ENCODE results near the gene SLC17A1.
A peak's percentile ranks its signal among the peaks of the same experiment; 100 is the strongest.

SLC17A1 gene

DNA sequence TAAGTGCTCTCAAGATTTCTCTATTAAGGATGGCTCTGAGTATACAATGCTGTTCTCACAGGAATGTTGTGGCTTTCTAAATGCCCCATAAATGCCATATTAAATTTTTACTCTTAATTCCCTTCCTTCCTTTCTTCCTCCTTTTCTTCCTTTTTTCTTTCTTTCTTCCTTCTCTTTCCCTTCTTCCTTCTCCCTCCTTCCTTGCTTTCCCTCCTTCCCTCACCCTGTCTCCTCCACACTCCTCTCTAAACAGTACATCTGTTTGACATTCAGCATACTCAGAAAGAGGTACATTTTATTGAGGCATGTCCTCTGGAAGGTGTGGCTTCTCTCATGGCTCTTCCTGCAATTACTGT is 433 bp upstream of the SLC17A1 start:
- no peak for DNase-seq

DNA sequence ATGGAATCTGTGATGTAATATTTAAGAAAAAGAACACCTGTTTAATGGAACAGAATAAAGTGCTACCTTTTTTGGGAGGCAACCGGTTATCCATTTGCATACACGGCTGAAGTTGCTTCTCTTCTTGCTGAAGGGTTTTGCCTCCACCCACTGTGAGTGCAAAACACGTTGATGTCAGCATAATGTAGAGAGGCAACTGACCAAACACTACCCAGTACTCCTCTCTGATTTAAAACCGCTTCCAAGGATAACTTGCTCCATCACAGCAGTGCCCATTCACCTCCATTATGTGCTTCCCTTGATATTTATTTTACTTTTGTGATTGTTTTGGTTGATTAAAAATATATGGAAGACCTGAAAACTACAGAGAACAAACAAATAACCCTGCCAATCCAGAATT is 1.4 kb downstream of the SLC17A1 start:
- DNase-seq = no peak

DNA sequence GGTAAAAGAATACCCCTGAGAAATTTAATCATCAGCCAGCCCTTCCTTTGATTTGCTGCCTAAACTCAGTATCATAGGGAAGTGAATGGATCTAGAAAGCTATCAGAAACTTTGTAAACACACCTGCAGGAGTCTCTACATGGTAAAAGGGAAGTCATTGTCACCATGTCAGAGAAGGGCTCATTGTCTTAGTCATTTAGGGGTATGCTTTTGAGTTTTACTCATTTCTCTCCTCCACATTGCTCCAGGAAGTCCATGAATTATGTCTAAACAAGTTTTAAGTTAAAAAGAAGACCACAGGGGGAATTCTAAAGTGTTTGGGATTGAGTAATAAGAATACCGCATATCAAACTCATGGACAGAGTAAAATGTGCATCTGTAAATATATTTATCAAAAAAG is 2.5 kb downstream of the SLC17A1 start:
- no peak for DNase-seq

DNA sequence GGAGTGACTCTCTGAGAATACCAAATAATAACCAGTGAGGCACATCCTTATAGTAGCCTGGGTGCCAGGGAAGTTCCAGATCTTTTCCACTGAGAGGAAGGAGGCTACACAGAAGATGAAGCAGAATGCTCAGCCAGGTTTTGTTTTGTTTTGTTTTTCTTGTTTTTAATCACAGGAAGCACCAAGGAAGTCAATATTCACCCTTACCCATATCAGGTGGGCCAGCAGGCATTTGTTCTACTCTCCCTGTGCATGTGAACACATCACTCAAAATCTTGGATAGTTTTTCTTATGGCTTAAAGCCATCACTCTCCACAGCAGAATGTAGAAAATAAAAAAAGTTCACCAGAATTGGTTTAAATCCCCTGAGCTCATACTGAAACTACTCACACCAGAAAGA is 10.5 kb downstream of the SLC17A1 start:
- no peak for DNase-seq

DNA sequence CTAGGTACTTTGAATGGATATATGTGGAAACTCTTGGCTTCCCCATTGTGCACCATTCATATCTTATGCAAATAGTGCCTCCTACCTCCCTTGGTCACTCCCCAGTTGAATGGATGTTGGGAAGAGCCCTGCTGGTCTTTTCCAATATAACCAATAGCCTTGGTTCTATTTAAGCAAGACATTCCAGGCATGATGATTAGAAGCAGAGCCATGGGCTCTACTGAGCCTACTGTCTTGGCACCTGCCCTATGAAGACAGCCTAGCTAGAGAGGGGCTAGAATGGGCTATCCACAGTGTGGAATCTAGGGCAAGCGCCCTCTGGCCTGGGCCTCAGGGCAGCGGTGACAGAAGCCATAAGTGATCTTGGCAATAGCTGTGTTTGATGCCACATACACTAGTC is 15.6 kb downstream of the SLC17A1 start:
- no peak for DNase-seq

DNA sequence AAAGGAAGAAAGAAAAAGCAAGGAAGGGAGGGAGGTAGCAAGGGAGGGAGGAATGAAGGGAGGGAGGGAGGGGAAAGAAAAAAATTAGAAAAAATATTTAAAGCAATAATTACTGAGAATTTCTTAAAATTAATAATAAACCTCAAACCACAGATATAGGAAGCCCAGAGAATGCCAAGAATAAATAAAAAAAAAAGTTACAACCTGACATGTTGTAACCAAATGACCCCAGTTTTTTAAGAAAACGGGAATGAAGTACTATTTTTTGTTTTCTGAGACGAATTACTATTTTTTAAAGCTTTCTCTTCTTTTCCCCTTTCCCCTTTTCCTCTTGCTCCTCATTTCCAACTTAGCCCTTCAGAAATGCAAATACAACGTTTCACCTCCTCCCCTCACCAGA is 16.7 kb downstream of the SLC17A1 start:
- DNase-seq = no peak

DNA sequence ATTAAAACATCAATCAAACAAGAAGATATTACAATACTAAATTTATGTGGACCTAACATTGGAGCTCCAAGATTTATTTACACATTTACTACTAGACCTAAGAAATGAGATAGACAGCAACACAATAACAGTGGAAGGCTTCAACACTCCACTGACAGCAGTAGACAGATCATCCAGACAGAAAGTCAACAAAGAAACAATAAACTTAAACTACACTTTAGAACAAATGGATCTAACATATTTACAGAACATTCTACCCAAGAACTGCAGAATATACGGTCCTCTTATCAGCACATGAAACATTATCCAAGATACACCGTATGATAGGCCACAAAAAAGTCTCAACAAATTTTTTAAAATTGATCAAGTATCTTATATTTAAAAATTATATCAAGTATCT is 27.0 kb downstream of the SLC17A1 start:
- no peak for DNase-seq

DNA sequence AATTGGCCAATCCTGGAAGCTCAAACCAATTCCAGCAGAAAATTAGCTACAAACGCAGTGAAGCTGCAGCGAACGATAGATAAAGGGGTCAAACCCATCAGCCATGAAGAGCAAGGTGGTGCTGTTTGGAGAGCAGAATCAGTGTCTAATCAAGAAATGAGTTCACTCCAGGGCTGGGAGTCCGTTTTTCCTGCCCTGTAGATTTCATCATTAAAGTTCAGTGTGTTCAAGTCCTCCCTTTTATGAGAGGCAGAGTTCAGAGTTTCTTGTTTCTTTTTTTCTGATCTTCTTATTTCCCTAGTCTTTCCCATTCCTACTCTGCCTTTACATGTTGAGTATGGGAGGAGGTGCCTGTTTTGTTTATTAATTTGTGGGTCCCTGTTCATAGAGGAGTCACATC is 30.4 kb downstream of the SLC17A1 start:
- no peak for DNase-seq

DNA sequence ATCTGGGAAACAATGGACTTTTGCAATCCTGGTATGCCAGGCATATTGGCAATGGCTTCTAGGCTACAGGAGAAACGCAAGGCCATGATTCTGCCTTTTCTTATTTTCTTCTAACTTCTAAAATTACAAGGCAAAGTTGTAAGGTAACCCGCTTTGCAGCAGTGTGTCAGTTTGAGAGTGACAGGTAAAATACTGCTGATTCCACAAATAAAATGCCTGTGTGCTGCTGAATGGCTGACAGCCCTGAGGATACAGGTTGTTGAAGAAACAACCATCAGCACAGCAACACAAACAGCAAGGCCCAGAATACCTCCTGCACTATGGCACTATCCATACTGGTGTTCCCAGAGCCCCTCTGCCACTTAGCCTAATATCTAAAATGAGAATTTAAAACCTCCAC is 37.1 kb downstream of the SLC17A1 start:
- no peak for DNase-seq

DNA sequence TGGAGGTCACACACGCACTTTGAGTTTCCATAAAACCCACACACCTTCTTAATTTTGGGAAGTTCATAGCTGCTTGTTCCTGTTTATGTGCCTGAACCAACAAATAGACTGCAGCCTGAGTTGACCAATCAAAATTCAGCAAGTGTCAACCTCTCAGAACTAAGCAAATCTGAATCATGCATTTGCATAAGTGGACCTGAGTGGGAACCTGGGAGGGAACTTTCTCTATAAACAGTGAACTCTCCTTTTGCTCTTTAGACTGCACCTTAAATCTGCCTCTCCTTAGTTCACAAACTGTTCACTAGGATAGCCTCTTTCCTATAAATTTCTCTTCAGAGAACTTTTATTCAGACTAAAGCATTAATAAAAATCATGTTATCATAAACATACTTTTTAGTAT is 37.9 kb downstream of the SLC17A1 start:
- no peak for DNase-seq

DNA sequence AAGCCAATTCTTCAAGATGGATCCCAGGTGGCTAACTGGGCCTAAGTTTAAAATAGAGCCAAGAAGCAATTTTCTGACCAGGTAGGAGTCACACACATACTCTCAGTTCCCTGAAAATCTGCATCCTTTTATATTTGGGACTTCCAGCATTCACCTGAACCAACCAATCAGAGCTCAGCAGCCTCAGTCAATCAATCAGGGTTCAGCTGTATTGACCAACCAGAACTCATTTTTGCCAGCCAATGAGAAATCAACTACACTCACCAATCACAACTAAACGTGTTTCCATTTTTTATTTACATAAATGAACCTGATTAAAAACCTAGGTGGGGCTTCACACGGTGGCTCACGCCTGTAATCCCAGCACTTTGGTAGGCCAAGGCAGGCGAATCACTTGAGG is 39.8 kb downstream of the SLC17A1 start:
- DNase-seq = no peak

DNA sequence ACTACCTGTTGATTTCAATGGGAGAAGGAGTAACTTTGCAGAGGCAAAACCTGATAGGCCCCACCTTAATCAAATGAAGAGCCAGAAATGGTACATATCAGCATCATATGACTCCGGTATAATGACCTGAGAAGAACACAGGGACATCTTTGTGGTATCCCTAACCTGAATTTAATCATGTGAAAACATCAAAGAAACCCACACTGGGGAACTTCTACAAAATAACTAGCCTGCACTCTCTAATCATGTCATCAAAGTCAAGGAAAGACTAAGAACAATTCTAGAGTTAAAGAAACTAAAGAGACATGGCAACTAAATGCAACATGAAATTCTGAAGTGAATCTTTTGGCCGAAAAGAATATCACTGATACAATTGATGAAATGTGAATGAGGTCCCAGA is 42.4 kb downstream of the SLC17A1 start:
- no peak for DNase-seq

DNA sequence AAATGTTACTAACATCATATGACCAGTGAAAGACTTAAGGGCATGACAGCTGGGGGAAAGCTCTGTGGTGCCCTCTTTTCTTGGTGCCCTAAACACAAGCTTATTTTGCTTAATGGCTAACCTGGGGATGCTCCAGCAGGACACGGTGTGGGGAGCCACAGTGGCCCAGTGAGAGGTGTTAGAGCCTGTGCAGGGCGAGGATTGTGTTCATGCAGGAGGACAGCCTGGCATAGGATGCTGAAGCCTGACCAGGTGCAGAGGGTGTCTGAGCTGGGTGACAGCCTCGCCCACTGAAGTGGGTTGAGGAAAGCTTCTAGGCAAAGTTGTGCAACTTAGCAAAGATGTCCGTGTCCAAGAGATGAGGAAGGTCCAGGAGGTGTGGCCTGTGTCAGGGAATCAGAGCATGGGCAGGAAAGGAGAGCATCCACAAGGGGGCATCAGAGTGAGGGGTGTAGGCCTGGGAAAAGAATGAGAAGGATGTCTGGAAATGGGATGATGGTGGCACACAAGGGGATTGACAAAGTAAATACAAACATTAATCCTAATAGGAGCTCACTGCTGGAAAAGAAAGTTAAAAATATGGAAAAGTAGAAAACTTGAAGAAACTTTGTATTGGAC is 43.4 kb downstream of the SLC17A1 start:
- peak; percentile 6 for DNase-seq

DNA sequence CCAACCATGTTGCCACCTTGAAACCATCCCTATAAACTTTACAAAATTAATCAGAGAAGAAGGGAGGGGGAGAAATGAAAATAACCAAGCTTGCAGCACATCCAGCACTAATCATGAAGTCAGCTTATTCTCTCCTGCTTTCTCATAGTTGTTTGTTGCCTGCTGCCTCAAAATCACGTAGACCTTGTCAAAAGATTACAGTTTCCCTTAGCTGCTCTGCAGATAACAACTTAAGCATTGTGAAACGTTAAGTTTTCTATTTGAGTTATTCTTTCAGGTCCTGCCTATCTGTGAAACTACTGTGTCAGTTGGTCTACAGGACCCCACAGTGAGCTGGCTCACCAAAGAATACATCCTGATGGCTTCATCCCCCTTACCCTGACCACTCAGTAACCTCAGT is 44.4 kb downstream of the SLC17A1 start:
- no peak for DNase-seq

DNA sequence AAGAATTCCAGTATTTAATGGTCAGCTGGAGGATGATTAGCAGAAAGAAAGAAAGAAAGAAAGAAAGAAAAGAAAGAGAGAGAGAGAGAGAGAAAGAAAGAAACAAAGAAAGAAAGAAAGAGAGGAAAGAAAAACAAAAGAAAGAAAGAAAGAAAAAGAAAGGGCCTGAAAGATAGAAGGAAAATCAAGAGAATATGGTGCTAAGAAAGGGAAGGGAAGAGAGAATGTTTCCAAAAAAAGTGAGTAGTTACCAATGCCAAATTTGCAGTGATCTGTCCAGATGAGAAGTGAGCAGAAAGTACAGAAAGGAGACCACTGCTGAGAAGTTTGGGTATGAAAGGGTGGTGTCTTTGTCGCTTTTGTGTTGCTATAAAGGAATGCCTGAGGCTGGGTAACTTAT is 50.7 kb downstream of the SLC17A1 start:
- DNase-seq = no peak

DNA sequence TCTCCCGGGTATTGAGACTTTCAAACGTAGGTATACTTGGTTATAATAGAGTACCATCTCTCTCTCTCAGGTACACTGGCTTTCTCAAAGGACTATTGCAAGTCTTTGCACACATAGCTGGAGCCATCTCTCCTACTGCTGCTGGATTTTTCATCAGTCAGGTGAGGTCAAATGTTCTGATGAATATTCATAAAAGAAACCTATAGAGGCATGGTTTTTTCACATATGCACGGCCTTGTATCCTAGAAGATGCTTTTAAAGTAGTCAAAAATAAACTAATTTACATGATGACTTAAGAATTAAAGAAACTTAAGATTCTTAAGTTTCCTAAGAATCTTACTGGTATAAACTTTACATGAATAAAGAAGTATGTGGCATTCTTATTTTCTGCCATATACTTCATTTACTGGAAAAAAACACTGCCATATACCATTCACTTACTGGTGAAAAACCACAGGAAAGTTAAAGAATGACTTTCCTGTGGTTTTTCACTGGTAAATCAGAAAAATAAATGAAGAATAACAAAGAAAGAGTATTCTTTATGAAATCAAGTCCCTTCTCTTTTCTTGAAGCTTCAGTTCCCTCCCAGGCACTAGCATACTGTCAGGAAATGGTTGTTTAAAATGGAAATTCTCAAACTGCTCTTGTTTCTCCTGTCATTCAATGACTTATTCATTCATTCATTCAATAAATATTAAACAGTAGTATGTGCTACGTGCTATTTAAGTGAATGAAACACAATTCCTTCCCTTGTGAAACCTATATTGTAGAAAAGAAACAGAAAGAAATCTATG is 53.8 kb downstream of the SLC17A1 start:
- no peak for DNase-seq

DNA sequence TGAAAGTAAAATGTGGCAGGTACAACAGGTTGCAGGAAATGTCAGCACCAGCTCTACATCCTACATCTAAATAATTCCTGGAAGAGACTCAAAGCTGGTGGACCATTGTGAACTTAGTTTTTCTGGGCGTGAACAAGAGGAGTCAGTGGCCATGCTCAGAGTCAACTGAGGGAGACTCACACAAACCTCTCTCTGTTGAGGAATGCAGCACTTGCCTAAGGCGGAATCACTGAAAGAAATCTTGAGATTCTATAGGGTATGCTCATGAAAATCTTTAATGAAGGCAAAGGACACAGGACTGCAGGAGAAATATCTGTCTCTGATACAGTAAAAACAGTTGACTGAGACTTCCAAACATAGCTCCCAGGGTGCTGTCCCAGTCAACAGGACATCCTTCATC is 54.8 kb downstream of the SLC17A1 start:
- no peak for DNase-seq

DNA sequence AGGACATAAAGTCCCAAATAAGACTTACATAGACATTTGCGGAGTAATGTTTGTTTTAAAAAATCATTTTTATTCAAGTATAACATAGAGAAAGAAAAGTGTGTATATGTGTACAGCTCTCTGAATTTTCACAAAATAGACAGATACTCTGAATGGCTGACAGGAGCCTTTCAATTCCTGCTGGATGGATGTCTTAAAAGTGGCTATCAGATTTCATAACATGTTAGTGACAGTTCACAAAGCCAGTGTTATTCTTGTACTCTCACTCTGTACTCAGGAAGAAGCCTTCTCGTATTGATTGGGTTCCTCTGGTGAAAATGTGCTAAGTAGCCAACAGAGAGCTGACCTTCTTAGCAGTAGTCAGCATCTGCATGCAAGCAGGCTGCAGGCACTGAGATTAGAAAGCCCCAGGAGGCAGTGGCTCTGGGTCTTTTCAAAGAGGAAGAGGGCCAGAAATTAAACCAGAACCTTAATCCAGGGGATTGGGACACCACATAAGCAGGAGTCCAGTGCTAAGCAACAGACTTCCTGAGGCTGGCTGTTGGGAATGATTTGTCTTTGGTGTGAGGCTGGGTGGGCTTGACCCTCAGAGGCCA is 57.6 kb downstream of the SLC17A1 start:
- no peak for DNase-seq

DNA sequence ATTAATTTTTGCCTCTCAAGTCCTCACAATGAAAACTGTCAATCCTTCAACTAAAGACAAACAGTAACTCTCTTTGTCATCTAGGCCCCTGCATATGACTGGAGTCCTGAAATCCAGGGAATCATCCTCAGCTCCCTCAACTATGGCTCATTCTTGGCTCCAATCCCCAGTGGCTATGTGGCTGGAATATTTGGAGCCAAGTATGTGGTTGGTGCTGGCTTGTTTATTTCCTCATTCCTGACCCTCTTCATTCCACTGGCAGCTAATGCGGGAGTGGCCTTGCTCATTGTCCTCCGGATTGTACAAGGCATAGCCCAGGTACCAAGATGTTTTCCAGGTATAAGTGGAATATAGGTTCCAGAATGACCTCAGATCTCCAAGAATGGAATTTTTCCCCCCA is 61.9 kb downstream of the SLC17A1 start:
- no peak for DNase-seq

DNA sequence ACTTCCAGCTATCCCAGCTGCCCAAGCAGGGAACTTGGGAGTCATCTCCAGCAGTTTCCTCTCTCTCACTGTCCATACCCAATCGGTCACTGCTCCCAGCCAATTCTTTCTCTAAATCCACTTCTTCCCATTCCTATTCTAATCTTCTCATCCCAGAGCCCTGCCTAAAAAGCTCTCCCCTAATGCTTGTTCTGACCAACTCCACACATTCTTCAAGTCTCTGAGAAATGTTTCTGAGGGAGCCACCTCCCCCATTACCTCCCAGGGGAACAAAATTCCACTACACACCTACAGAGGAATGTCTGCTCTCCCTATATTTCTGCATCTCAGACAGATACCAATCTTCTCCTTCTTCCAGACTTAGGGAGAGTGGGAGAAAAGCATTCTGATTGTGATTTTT is 63.3 kb downstream of the SLC17A1 start:
- DNase-seq = no peak

DNA sequence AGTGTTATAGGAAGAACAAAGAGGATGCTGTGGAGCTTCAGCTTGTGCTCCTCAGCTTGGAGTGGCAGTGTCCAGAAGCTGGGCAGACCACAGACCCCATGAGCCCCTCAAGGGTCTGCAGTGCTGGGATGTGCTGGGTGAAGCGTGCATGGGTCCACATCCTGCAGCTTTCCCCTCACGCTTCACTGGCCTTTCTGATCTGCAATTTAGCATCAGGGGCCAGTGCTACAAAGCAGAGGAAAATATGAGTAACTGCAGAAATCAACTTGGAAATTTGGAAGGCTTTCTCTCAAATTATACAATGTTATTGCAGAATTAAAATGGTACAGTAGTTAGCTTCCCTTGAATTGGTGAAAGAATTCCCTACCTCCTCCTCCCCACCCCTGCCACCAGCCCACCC is 67.2 kb downstream of the SLC17A1 start:
- DNase-seq = no peak

DNA sequence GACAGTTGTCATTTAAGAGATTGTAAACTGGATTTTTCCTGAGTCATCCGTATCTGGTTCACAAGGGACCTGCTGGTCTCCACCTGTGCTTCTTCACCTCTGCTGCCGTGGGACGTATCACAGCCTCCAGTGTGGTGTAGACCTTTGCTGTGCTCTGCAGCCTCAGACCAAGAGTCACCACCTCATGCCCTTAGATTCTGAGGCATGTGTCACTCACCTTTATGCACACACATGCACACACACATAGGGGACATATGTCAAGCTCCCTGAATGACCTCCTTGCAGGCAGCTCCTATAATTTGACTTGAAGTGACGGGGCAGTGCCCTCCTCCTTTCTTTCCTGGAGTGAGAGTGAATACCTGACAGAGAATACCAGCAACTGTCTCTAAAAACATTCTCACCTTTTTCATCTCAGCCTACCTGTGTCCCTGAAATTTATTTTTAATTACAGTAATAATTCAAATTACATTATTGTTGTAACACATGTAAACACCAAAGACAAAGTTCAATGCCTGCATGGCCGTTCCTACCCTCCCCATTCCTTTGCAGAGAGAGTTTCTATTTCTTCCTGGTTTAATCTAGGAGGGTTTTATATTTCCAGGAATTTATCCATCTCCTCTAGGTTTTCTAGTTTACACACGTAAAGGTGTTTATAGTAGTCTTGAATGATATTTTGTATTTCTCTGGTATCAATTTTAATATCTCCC is 73.8 kb downstream of the SLC17A1 start:
- no peak for DNase-seq

DNA sequence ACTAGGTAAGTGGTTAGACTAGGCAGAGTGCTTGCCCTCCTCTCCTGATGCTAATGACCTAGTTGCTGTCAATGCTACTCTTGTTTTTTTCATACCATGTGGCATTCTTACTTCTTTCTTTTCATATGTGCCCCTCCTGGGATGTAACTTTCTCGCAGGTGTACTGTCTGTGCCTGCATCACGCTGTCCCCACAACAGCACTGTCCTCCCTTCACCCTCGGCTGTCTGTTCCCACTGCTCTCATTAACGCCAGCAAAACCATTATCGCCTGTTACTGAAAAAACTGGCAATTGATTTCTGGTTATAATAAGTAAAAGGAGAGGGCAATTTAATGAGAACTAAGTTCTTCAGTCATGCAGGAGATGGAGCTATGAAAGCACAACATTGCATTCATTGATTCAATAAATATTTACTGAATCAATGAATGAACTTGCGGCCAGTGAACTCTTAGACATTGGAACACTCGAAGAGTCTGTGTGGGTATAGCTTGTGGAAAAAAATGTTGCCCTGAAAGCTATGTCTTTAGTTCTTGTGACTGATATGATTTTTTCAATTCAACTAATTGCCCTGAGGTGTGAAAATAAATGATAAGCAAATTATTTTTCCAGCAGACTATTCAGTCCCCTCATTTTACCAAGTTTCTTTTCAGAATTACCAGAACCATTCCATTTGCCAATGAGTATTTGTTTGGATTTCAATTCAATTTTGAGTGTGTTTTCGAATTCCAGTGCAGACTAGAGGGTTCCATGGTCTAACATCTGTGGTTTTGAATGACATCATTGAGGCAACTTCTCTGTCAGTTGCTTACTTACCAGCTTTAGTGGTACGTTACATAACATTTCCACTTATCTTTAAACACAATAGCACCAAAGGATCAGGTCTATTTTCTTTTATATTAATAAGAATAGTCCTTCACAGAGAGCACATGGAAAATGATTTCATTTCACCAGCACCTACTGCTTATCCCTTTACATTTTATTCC is 75.2 kb downstream of the SLC17A1 start:
- no peak for DNase-seq
